ENCODE measurements around the gene UGT2B7. TPM values are rescaled to one million over a fixed set of nuclear protein-coding genes. Genes with fewer than 3 reads are reported as not detected.

Gene UGT2B7
- total and polyA plus RNA-seq, 4 donors, result 0.14 to 13.5 (median 1.3) TPM

- WGBS, 2 donors, result 70 to 83% methylated on average over 6 of the region's 6 CpGs
- TF ChIP-seq, protein P1, sequence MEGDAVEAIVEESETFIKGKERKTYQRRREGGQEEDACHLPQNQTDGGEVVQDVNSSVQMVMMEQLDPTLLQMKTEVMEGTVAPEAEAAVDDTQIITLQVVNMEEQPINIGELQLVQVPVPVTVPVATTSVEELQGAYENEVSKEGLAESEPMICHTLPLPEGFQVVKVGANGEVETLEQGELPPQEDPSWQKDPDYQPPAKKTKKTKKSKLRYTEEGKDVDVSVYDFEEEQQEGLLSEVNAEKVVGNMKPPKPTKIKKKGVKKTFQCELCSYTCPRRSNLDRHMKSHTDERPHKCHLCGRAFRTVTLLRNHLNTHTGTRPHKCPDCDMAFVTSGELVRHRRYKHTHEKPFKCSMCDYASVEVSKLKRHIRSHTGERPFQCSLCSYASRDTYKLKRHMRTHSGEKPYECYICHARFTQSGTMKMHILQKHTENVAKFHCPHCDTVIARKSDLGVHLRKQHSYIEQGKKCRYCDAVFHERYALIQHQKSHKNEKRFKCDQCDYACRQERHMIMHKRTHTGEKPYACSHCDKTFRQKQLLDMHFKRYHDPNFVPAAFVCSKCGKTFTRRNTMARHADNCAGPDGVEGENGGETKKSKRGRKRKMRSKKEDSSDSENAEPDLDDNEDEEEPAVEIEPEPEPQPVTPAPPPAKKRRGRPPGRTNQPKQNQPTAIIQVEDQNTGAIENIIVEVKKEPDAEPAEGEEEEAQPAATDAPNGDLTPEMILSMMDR (IDR thresholded peaks at IDR 0.05; ENCODE audit: control extremely low read depth, extremely low read depth), result no peak
- DNase-seq, result no peak
Measured at GRCh38 chr4:69092980-69093568, 3.2 kb upstream of the UGT2B7 start.

GRCh38 chr4:69093681-69094080, 2.6 kb upstream of the UGT2B7 start:
- TF ChIP-seq, protein P1 (IDR thresholded peaks at IDR 0.05; ENCODE audit: control extremely low read depth, extremely low read depth), result no peak
- no peak overlapping the region for H3K9ac ChIP-seq (ENCODE audit: insufficient read depth in 1 of 2, low read length in 2 of 2)
- no peaks in the 10 kb centered on the region for H3K4me1 ChIP-seq (ENCODE audit: control insufficient read depth in 5 of 5, insufficient read depth in 5 of 5, low read length in 5 of 5)
- no peaks in the 10 kb centered on the region for H3K27me3 ChIP-seq (ENCODE audit: control insufficient read depth in 3 of 3, insufficient read depth in 3 of 3, low read length in 2 of 3)
- H3K36me3 ChIP-seq (ENCODE audit: control insufficient read depth in 4 of 4, insufficient read depth in 4 of 4, low read length in 4 of 4), result no peaks in the 10 kb centered on the region
- DNase-seq (no peak), ATAC-seq (ENCODE audit: insufficient read depth, low FRiP score) (no peak)
- no peak overlapping the region for H3K27ac ChIP-seq (ENCODE audit: low read depth in 1 of 2, low read length in 1 of 2)
- 78 to 88% methylated on average over 3 of the region's 3 CpGs for WGBS, 2 donors
- no peak overlapping the region for H3K4me3 ChIP-seq
- H3K9me3 ChIP-seq (ENCODE audit: control insufficient read depth in 4 of 4, insufficient read depth in 3 of 4, low read length in 3 of 4), result no peaks in the 10 kb centered on the region

More at GRCh38 chr4:69092980-69093568, 3.2 kb upstream of the UGT2B7 start:
- Histone ChIP-seq H3K4me1 (ENCODE audit: control insufficient read depth in 5 of 5, insufficient read depth in 5 of 5, low read length in 5 of 5) (no peaks in the 10 kb centered on the region), H3K9ac (ENCODE audit: insufficient read depth in 1 of 2, low read length in 2 of 2) (no peak overlapping the region), H3K9me3 (ENCODE audit: control insufficient read depth in 4 of 4, insufficient read depth in 3 of 4, low read length in 3 of 4) (no peaks in the 10 kb centered on the region), H3K36me3 (ENCODE audit: control insufficient read depth in 4 of 4, insufficient read depth in 4 of 4, low read length in 4 of 4) (no peaks in the 10 kb centered on the region), H3K4me3 (no peak overlapping the region), H3K27me3 (ENCODE audit: control insufficient read depth in 3 of 3, insufficient read depth in 3 of 3, low read length in 2 of 3) (no peaks in the 10 kb centered on the region), H3K27ac (ENCODE audit: low read depth in 1 of 2, low read length in 1 of 2) (no peak overlapping the region)
- ATAC-seq (ENCODE audit: insufficient read depth, low FRiP score), result no peak

DNA sequence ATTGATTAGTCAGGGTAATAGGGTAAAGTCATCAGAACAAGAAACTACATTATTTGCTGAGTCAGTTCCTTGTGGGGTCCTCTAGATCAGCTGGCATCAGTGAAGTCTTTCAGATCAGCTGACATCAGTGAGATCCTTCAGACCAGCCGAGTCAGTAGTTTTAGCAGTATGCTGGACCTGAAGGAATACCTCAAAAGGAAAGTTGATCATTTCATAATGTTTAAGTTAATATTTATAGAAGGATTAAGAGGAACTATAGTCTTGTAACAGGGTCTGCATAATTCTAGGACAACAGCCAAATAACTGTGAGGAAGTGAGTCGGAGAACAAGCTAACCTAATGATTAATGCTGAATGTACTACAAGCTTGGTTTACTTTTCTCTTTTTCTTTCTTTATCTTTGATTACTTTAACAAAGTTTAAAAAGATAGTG, 958 bp upstream of the UGT2B7 start:
- Histone ChIP-seq H3K4me3 (no peak overlapping the region), H3K4me1 (ENCODE audit: control insufficient read depth in 5 of 5, insufficient read depth in 5 of 5, low read length in 5 of 5) (no peaks in the 10 kb centered on the region), H3K27me3 (ENCODE audit: control insufficient read depth in 3 of 3, insufficient read depth in 3 of 3, low read length in 2 of 3) (no peaks in the 10 kb centered on the region), H3K9ac (ENCODE audit: insufficient read depth in 1 of 2, low read length in 2 of 2) (no peak overlapping the region), H3K27ac (ENCODE audit: low read depth in 1 of 2, low read length in 1 of 2) (no peak overlapping the region), H3K9me3 (ENCODE audit: control insufficient read depth in 4 of 4, insufficient read depth in 3 of 4, low read length in 3 of 4) (no peaks in the 10 kb centered on the region), H3K36me3 (ENCODE audit: control insufficient read depth in 4 of 4, insufficient read depth in 4 of 4, low read length in 4 of 4) (no peaks in the 10 kb centered on the region)
- peak in 2 of 3 donors; percentile 3 to 49 for DNase-seq
- TF ChIP-seq, protein P1 (IDR thresholded peaks at IDR 0.05; ENCODE audit: control extremely low read depth, extremely low read depth), result no peak
- no peak for ATAC-seq (ENCODE audit: insufficient read depth, low FRiP score)
- 14 to 17% methylated on average over 2 of the region's 2 CpGs for WGBS, 2 donors

- WGBS, 2 donors, result 73 to 77% methylated on average over 3 of the region's 3 CpGs
Measured at GRCh38 chr4:69096810-69097209, 536 bp downstream of the UGT2B7 start.

More at GRCh38 chr4:69096810-69097209, 536 bp downstream of the UGT2B7 start:
- H3K9ac ChIP-seq (ENCODE audit: insufficient read depth in 1 of 2, low read length in 2 of 2), result no peak overlapping the region
- no peaks in the 10 kb centered on the region for H3K4me1 ChIP-seq (ENCODE audit: control insufficient read depth in 5 of 5, insufficient read depth in 5 of 5, low read length in 5 of 5)
- H3K27ac ChIP-seq (ENCODE audit: low read depth in 1 of 2, low read length in 1 of 2), result no peak overlapping the region
- no peaks in the 10 kb centered on the region for H3K27me3 ChIP-seq (ENCODE audit: control insufficient read depth in 3 of 3, insufficient read depth in 3 of 3, low read length in 2 of 3)
- no peaks in the 10 kb centered on the region for H3K9me3 ChIP-seq (ENCODE audit: control insufficient read depth in 4 of 4, insufficient read depth in 3 of 4, low read length in 3 of 4)
- H3K4me3 ChIP-seq, result no peak overlapping the region
- TF ChIP-seq, protein P1 (IDR thresholded peaks at IDR 0.05; ENCODE audit: control extremely low read depth, extremely low read depth), result no peak
- DNase-seq (no peak), ATAC-seq (ENCODE audit: insufficient read depth, low FRiP score) (no peak)
- H3K36me3 ChIP-seq (ENCODE audit: control insufficient read depth in 4 of 4, insufficient read depth in 4 of 4, low read length in 4 of 4), result no peaks in the 10 kb centered on the region
